DND-41 (cell line): ENCODE measurements around the gene YTHDC1.

ENCODE experiments used
- ATAC-seq: fragments of 200-7000 bp; cut with Tn5 transposase; 3 replicates; pipeline ENCODE4 v1.9.1; 2021; ENCODE audit warnings: low read depth; ENCODE audit not compliant: insufficient read depth
- DNase-seq: peaks from one replicate; pipeline ENCODE4 v3.0.0-alpha.2; 2020
- H2AFZ ChIP-seq: 2 replicates; pipeline ENCODE4 v1.6.0; 2012; ENCODE audit warnings: low read depth, low read length
- H3K27ac ChIP-seq: 2 replicates; pipeline ENCODE4 v1.5.1; 2012; ENCODE audit warnings: low read length, inconsistent platforms
- H3K27me3 ChIP-seq: fragments of 200-600 bp; sonication (generic); 2 replicates; pipeline ENCODE4 v1.6.0; 2012; ENCODE audit warnings: low read length, mild to moderate bottlenecking, inconsistent platforms; ENCODE audit not compliant: insufficient read depth, poor library complexity
- H3K36me3 ChIP-seq: 2 replicates; pipeline ENCODE4 v1.5.1; 2012; ENCODE audit warnings: low read length, inconsistent platforms; ENCODE audit not compliant: insufficient read depth
- H3K4me1 ChIP-seq: 2 replicates; pipeline ENCODE4 v1.5.1; 2012; ENCODE audit warnings: mild to moderate bottlenecking, low read length; ENCODE audit not compliant: insufficient read depth
- H3K4me2 ChIP-seq: 2 replicates; pipeline ENCODE4 v1.6.0; 2012; ENCODE audit warnings: mild to moderate bottlenecking, moderate library complexity, low read length, inconsistent platforms; ENCODE audit not compliant: insufficient read depth
- H3K4me3 ChIP-seq, 2 experiments: fragments of 200-600 bp in 1 of 2; shearing (Covaris generic) in 1 of 2; 2 replicates each; pipeline ENCODE4 v1.5.1; 2012 to 2016; ENCODE audit warnings: inconsistent platforms in 2 of 2, low read length in 2 of 2, mild to moderate bottlenecking in 2 of 2, low read depth in 1 of 2, moderate library complexity in 1 of 2
- H3K79me2 ChIP-seq: 2 replicates; pipeline ENCODE4 v1.6.0; 2012; ENCODE audit warnings: low read length, inconsistent platforms; ENCODE audit not compliant: insufficient read depth
- H3K9ac ChIP-seq: 2 replicates; pipeline ENCODE4 v1.6.0; 2012; ENCODE audit warnings: low read depth, mild to moderate bottlenecking, inconsistent platforms, low read length, moderate library complexity
- H3K9me3 ChIP-seq: 2 replicates; pipeline ENCODE4 v1.5.1; 2012; ENCODE audit warnings: low read length, moderate library complexity, mild to moderate bottlenecking, inconsistent platforms; ENCODE audit not compliant: insufficient read depth, severe bottlenecking
- H4K20me1 ChIP-seq: 2 replicates; pipeline ENCODE4 v1.6.0; 2012; ENCODE audit warnings: low read length; ENCODE audit not compliant: insufficient read depth
- CTCF ChIP-seq: IDR thresholded peaks from 2 replicates; pipeline ENCODE4 v1.5.1; 2012; ENCODE audit warnings: borderline replicate concordance, low read length, moderate library complexity, mild to moderate bottlenecking; ENCODE audit not compliant: poor library complexity, severe bottlenecking; ENCODE audit errors: extremely low read depth
- EZH2 ChIP-seq: IDR thresholded peaks from 3 replicates; pipeline ENCODE4 v1.6.1; 2012; ENCODE audit warnings: borderline replicate concordance, low read depth, mild to moderate bottlenecking, moderate library complexity, low read length, inconsistent platforms; ENCODE audit not compliant: severe bottlenecking

Gene YTHDC1

GRCh38 chr4:68324519-68325262 is 25.2 kb downstream of the YTHDC1 start:
- ATAC-seq (no peak), DNase-seq (no peak)
- H3K4me1 ChIP-seq = no peaks in the 10 kb centered on the region
- H4K20me1 ChIP-seq = 0 out of 2 replicates have a peak, but pooled peaks cover 7% of the 10 kb centered on the region
- no peaks in the 10 kb centered on the region for H3K27me3 ChIP-seq
- H3K36me3 ChIP-seq = peaks cover 86% of the 10 kb centered on the region
- H3K79me2 ChIP-seq = peaks cover 2% of the 10 kb centered on the region; the same call in 1 of the 2 replicates
- no peaks in the 10 kb centered on the region for H3K9me3 ChIP-seq
- TF ChIP-seq EZH2 = no peak
- no peak for TF ChIP-seq CTCF
- no peak overlapping the region for H3K4me3 ChIP-seq
- H3K4me2 ChIP-seq = no peak overlapping the region
- no peak overlapping the region for H3K9ac ChIP-seq
- no peak overlapping the region for H2AFZ ChIP-seq
- H3K27ac ChIP-seq = no peak overlapping the region

GRCh38 chr4:68319040-68319439 is 30.9 kb downstream of the YTHDC1 start:
- H3K79me2 ChIP-seq = no peaks in the 10 kb centered on the region
- no peak overlapping the region for H3K4me2 ChIP-seq
- H4K20me1 ChIP-seq = 0 out of 2 replicates have a peak, but pooled peaks cover 5% of the 10 kb centered on the region
- H3K27me3 ChIP-seq = no peaks in the 10 kb centered on the region
- H3K4me1 ChIP-seq = no peaks in the 10 kb centered on the region
- no peak for TF ChIP-seq EZH2
- no peak for TF ChIP-seq CTCF
- no peak overlapping the region for H2AFZ ChIP-seq
- ATAC-seq (no peak), DNase-seq (no peak)
- no peak overlapping the region for H3K27ac ChIP-seq
- no peaks in the 10 kb centered on the region for H3K9me3 ChIP-seq
- peaks cover 87% of the 10 kb centered on the region for H3K36me3 ChIP-seq
- H3K9ac ChIP-seq = no peak overlapping the region
- H3K4me3 ChIP-seq = no peak overlapping the region

GRCh38 chr4:68316193-68316969 is 33.5 kb downstream of the YTHDC1 start:
- no peaks in the 10 kb centered on the region for H3K4me1 ChIP-seq
- no peak overlapping the region for H3K27ac ChIP-seq
- H3K4me3 ChIP-seq = no peak overlapping the region
- no peaks in the 10 kb centered on the region for H3K9me3 ChIP-seq
- peaks cover 82% of the 10 kb centered on the region for H3K36me3 ChIP-seq
- H4K20me1 ChIP-seq = no peaks in the 10 kb centered on the region
- TF ChIP-seq CTCF = no peak
- TF ChIP-seq EZH2 = no peak
- DNase-seq (no peak), ATAC-seq (no peak)
- H3K27me3 ChIP-seq = no peaks in the 10 kb centered on the region
- H3K4me2 ChIP-seq = no peak overlapping the region
- no peak overlapping the region for H3K9ac ChIP-seq
- H3K79me2 ChIP-seq = no peaks in the 10 kb centered on the region
- no peak overlapping the region for H2AFZ ChIP-seq
